ENCODE measurements around the gene PLA2R1.

The PLA2R1 gene

GRCh38 chr2:160062292-160063005 lies at the start of gene PLA2R1:
TSS of gene PLA2R1 (minus strand) at chr2:160062615. CDS start at chr2:160062403, 212 bp downstream.
- no peak for DNase-seq (ENCODE audit: low spot score)

- no peak for DNase-seq (ENCODE audit: low spot score)
Observed at GRCh38 chr2:160110674-160111239, 48.3 kb upstream of the PLA2R1 start.

DNA sequence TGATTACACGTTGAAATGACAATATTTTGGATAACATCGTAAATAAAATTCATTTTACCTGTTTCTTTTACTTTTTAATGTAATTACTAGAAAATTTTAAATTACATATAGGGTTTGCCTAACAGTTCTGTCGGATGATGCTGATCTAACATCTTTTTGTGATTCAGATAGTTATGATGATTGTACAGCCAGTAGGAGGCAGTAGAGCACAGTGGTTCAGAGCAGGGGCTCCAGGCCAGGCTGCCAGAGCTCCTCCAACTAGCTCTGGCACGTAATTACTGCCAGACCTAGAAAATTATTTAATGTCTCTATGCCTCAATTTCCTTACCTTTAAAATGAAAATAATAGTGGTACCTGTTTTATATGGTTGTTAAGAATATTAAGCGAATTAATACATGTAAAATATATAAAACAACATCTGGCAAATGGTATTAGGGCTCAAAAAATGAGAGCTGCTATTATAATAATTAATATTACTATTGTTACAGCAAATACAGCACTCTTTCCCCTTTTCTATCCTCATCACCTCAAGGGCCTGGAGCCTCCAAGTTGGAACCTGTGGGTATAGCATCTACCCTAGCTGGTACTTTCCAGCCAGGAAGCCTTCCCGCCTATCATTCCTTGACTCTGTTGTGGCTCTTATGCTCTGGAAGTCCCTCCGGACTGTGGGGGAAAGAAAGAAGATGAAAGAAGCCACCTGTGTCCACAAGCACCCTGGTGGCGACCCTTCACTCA lies 47.7 kb upstream of the PLA2R1 start:
- peak; percentile 54 for DNase-seq (ENCODE audit: low spot score)

- DNase-seq (ENCODE audit: low spot score) = no peak
Observed at GRCh38 chr2:160109243-160109642, 46.8 kb upstream of the PLA2R1 start.

GRCh38 chr2:160108646-160109045 lies 46.2 kb upstream of the PLA2R1 start:
- DNase-seq (ENCODE audit: low spot score) = no peak

DNA sequence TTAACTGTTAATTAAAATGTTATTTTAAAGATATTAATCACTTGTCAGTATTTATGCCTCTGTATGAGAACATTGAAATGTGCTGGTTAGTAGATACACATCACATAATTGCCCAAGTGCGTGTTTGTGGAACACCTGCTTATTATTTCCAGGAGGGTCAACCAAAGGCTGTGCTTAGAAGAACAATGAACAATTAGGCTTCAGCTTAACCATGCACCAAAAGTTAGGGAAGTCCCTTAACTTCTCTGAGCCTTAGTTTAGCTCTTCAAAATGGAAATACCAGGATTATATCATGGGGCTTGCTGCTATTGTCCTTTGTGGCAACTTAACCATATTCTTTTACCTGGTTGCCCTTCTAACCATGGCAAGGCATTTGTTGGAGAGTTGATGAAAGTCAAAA lies 43.0 kb upstream of the PLA2R1 start:
- DNase-seq (ENCODE audit: low spot score) = no peak

DNA sequence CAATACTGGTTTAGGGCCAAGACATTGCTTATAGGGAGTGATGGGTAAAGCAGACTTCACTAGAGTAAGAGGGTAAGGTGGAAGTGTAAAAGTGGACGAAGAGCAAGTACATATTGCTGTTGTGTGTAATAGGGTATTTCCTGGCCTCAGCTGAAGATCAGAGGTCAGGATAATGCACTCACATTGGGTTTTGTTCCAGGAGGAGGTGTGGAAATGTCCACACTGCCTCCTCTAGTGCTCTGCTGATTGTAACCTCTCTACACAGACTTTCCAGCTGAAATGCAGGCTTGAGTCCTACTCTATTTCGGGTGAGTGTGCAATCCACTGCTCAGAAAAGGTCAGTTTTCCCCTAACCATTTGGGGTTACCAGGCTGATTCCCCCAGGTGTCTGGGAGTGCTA lies 41.7 kb upstream of the PLA2R1 start:
- no peak for DNase-seq (ENCODE audit: low spot score)

GRCh38 chr2:160097326-160097725 lies 34.9 kb upstream of the PLA2R1 start:
- DNase-seq (ENCODE audit: low spot score) = no peak

DNA sequence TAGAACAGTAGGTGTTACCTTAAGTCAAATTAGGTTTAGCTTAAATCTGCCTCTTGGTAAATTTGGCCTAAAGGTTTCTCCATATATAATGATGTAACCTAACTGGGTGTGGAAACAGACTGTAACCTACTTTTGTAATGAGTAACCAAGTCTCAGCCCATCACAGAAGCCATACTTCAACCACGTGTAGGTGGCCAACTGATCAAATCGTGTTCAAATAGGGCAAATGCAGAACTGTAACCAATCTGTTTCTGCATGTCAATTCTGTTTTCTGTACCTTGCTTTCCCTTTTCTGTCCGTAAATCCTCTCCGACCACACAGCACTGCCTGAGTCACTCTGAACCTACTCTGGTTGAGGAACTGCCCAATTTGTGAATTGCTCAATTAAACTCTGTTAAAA lies 34.0 kb upstream of the PLA2R1 start:
- DNase-seq (ENCODE audit: low spot score) = no peak

DNA sequence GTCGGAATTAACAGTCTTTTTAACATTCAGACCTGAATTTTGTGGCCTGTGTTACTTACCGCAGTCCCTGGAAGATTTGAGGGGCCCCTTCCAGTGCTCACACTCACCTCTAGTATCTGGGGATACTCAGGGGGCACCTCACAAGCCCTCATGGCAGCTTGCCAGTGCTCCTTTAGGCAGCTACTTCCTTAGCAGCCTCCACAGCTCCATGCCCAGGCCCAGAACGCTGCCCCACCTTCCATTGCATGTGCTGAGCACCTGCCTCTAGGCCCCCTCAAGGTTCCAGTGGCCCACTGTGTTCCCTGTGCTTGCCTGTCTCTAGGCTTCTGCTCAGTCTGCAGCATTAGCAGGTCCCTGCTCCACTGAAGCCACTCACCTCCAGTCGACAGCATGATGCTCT lies 30.0 kb upstream of the PLA2R1 start:
- no peak for DNase-seq (ENCODE audit: low spot score)

DNA sequence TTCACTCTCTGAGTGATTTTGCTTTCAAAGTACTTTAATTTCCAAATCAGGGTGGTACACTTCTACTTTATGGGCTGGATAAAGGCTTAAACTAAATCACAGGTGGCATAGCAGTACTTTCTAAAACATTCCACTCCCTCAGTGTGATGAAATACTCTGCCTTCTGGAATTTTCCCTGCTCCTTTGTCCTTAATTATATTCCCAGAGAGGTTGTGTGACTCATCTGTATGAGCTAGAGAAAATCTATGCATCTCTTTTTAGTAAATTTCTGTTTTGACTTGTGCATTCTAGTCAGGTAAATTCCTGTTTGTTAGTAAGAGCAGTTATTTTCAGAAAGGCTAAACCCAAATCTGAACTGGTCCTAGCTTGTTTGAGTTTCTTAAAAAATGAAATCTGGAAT lies 29.0 kb upstream of the PLA2R1 start:
- DNase-seq (ENCODE audit: low spot score) = no peak

DNA sequence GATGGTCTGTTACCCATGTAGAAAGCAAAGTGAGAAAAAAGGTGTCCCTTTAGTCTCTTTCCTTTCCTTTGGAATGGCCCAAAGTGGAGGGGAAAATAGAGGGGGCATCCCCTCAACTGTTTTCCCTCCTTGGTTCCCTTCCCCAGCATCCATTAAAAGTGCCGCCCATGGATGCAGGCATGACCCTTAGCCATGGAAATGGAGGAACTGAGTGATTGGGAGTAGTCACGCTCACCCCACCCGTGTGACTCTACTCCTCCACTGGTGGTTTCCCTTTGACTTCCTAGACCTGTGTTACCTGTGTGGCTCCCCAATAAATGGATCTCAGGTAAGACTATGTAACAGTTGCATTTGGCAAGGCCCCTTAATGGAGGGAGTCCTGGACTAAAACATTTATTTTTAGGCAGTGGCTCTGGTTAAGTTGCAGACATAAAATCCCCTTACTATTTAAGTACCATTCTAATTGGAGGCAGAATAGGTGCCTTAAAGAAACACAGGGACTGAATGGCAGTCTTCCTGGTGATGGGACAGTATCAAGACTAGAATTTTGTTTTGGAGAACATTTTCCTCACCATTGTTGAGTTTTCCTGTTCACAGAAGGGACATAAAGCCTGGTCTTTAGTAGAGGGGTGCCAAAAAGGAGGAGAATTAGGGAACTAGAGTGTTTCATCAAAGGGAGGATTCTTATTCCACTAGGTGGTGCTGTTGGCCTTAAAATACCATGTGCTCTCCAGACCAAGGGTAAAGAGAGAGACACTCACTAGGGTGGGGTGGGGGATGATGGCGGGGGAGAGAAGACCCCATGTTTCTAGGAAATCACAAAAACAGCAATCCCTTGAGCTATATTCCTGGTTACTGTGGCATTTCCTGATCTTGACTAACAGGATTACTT lies 25.7 kb upstream of the PLA2R1 start:
- DNase-seq (ENCODE audit: low spot score) = no peak

- no peak for DNase-seq (ENCODE audit: low spot score)
Observed at GRCh38 chr2:160085662-160086061, 23.2 kb upstream of the PLA2R1 start.

DNA sequence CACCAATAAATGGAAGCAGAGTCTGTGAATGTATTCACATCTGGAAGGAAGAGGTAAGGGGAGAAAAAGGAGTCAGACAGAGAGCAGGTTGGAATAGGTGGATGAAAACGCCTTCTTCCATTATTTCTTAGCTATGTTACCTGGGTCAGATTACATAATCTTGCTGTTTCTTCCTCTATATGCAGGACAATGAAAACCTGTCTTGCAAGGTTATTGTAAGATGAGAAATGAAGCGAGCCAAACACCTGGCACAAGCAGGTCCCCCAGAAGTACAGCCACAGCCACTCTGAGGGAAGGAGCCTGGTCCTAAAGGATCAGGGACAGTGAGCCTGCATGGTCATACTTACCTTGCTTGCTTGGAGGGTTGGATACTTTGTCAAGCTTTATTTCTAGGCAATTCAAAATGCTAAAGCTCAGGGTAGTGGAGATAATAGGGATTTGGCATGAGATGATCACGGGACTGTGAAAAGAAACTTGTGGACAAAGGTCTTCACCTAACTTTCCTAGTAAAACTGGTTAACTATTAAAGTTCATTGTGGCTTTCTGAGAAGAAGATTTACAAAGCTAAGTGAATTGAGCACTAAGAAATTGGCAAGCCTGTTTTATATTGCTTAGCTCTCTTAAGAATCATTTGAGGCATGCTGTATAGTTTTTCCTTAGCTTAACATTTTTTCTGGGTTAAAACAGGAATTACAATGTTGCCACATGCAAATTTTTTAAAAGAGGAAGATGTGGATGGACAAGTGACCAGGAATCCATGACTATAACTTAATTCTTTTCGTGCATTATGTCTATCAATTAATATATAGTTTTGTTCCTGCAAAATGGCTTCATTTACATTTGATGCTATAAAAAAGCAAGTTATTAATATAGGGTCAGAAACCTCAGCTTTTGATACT lies 15.7 kb upstream of the PLA2R1 start:
- no peak for DNase-seq (ENCODE audit: low spot score)

- DNase-seq (ENCODE audit: low spot score) = no peak
Observed at GRCh38 chr2:160076914-160077313, 14.5 kb upstream of the PLA2R1 start.

GRCh38 chr2:160076241-160076640 lies 13.8 kb upstream of the PLA2R1 start:
- no peak for DNase-seq (ENCODE audit: low spot score)

DNA sequence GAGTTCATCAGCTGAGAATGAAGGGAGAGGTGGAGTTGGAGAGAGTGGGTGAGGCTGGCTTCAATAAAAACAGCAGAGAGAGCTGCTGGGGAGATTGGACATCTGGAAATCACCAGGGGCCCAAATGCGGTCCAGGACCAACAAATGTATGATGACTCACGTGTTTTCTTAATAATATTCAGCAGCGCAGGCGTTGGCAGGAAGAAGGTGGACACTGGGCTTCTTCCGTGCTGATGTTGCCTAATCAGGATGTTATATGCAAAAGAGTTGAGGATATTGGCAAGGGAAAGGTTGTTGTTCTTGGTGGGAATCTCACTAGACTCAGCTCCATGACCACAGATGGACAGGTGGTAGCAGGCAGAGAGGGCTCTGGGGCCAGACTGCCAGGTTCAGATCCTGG lies 12.8 kb upstream of the PLA2R1 start:
- no peak for DNase-seq (ENCODE audit: low spot score)

DNA sequence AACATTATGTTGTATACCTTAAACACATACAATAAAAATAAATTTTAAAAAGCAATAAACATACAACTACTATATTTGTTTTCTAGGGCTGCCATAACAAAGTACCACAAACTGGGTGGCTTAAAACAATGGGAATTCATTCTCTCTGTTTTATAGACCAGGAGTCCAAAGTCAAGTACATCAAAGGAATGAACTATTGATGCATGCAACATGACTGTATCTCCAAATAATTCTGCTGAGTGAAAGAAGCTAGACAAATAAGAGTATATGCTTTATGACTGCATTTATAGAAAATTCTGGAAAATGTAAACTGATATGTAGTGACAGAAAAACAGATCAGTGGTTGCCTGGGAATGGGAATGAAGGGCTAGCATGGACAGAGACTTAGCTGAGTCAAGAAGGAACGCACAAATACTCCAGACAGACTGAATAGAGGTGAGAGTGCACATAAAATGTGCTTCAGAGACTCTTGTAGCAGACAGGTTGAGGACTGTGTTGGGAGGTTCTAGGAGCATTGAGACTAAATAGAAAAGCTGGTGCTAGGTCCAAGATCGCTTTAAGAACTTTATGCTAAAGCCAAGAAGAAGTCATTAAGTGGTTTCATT lies 11.0 kb upstream of the PLA2R1 start:
- no peak for DNase-seq (ENCODE audit: low spot score)

- DNase-seq (ENCODE audit: low spot score) = no peak
Observed at GRCh38 chr2:160068906-160069305, 6.5 kb upstream of the PLA2R1 start.

GRCh38 chr2:160064916-160065315 lies 2.5 kb upstream of the PLA2R1 start:
- no peak for DNase-seq (ENCODE audit: low spot score)

Measured in CD4-positive, alpha-beta T cell treated with Interleukin-2 at 100 ng/mL for 4 hours (primary cell).